Smooth muscle cell of bladder (primary cell): ENCODE results near the gene ZNF775. TPM values are rescaled to one million over a fixed set of nuclear protein-coding genes. Genes with fewer than 3 reads are reported as not detected.

Experiments used
- total RNA-seq: library from RNA; depleted of rRNA; stranded (reverse); fragments of >200 nt; gene quantifications from 2 replicates; pipeline ENCODE4 v1.2.3, GENCODE V29; 2014

ZNF775 gene
- total RNA-seq: 4.8 and 6.7 TPM in 2 replicates

GRCh38 chr7:150378853-150379440, at the start of gene ZNF775:
ZNF775 (plus strand) TSS chr7:150379330; CDS start chr7:150388471, 9,141 bp downstream.

DNA sequence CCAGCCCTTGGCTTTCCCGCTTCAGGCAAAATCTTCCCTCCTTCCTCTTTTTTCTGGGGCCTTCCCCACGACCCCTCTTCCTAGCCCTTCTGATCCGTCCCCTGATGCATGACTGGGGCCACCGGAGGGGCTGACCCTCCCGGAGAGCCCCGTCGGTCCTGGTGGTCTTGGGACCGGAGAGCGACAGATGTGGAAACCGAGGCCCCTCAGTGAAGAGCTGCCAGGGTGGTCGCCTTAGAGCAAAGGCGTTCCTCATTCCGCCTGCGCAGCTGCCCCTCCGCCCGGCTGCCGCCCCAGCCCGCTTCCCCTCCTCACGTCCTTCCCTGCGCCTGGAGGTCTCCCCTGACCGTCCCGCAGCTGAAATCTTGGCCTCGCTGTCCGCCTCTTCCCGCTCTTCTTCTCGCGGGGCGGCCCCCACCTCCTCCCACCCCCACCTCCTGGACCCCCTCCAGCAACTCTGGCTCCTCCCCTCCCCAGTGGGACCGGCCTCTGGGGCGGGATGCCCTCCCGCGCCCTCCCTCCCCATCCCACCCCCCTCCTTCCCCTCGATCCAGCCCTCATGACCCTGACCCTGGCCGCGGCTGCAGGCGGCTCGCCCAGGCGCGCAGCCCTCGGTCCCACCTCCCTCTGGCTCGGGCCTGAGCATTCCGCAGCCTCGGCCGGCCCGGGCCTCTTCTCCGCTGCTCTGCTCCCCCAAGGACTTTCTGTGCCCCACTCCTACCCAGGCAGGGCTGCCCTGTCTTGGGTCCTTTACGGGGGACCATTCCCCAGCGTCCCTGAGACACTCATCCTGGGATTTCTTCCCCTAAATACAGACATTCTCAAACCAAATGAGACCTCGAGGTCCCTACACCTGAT, 37.6 kb upstream of the ZNF775 start, which contains the start of gene RARRES2:
RARRES2 (minus strand) TSS at position 367 of the 858 bp plus-strand sequence. CDS start 1,020 bp downstream, outside the sequence.

GRCh38 chr7:150368096-150368883, 10.8 kb upstream of the ZNF775 start, which contains the start of gene REPIN1:
REPIN1 (plus strand) TSS chr7:150368822; CDS start chr7:150369712, 890 bp downstream.

Other genes with a start within 250 kb of the ZNF775 start
- gene LRRC61, start 56.0 kb upstream of the ZNF775 start, total RNA-seq: 0.85 and 1.6 TPM in 2 replicates
- 1.6 and 3.2 TPM in 2 replicates for gene ACTR3C, start 55.8 kb upstream of the ZNF775 start, total RNA-seq
- gene RARRES2, start 37.7 kb upstream of the ZNF775 start, total RNA-seq: 46.9 and 66.8 TPM in 2 replicates
- 34.6 and 38.4 TPM in 2 replicates for gene REPIN1, start 10.5 kb upstream of the ZNF775 start, total RNA-seq
- 0.09 TPM in 1 of 2 replicates, not detected in the other for gene GIMAP8, start 71.3 kb downstream of the ZNF775 start, total RNA-seq
- 0.09 TPM in 1 of 2 replicates, not detected in the other for gene GIMAP7, start 135.5 kb downstream of the ZNF775 start, total RNA-seq
- 0.28 TPM in 1 of 2 replicates, not detected in the other for gene GIMAP4, start 188.1 kb downstream of the ZNF775 start, total RNA-seq